A549 (cell line): Measurements from ENCODE around the gene JAG2. TPM values are rescaled to one million over a fixed set of nuclear protein-coding genes. Genes with fewer than 3 reads are reported as not detected.
A peak's percentile ranks its signal among the peaks of the same experiment; 100 is the strongest.

ENCODE experiments used
- ATAC-seq, 2 experiments: fragments of 200-7000 bp in 1 of 2; fragments of >200 bp in 1 of 2; cut with Nextera tagmentation in 1 of 2; cut with Tn5 transposase in 1 of 2; 3 replicates each; pipeline versions ENCODE4 v1.8.0 to v1.9.1; 2018 to 2020; ENCODE audit warnings: mild to moderate bottlenecking in 1 of 2, moderate library complexity in 1 of 2
- CTCF ChIA-PET: fragments of 300-600 bp; sonication (Branson Sonifier 250); formaldehyde crosslinking; extraction: SDS; loops from one replicate; lab custom pipeline; 2021; ENCODE audit warnings: antibody characterized with exemption, inconsistent platforms; lab: Yijun Ruan, JAX
- POLR2A ChIA-PET: fragments of 350-600 bp; formaldehyde crosslinking; extraction: SDS; loops from one replicate; lab custom pipeline; 2021; ENCODE audit warnings: antibody characterized with exemption, inconsistent platforms; lab: Yijun Ruan, JAX
- DNase-seq, 2 experiments: peaks; one replicate each; pipeline versions ENCODE4 v3.0.0 to v3.0.0-alpha.2; 2011 to 2016; ENCODE audit warnings: low read depth in 1 of 2, low spot score in 1 of 2
- FAIRE-seq: peaks from 2 replicates; lab custom pipeline; 2011; peaks lifted over from hg19 to GRCh38; lab: Jason Lieb, UNC
- H3K27ac ChIP-seq, 2 experiments: fragments of >200 bp; sonication (Bioruptor Twin); formaldehyde crosslinking; 3 replicates each; pipeline ENCODE4 v1.5.1; 2016 to 2017
- H3K4me1 ChIP-seq: fragments of >200 bp; sonication (Bioruptor Twin); formaldehyde crosslinking; 3 replicates; pipeline ENCODE4 v1.6.1; 2016
- H3K4me2 ChIP-seq: fragments of >200 bp; sonication (Bioruptor Twin); formaldehyde crosslinking; 3 replicates; pipeline ENCODE4 v1.6.1; 2016
- H3K4me3 ChIP-seq: fragments of >200 bp; sonication (Bioruptor Twin); formaldehyde crosslinking; 3 replicates; pipeline ENCODE4 v1.5.1; 2016
- H3K9me3 ChIP-seq: fragments of >200 bp; sonication (Bioruptor Twin); formaldehyde crosslinking; 3 replicates; pipeline ENCODE4 v1.6.1; 2016
- EHF ChIP-seq: fragments of 250-450 bp; sonication (Bioruptor Pico); IDR thresholded peaks from 2 replicates; pipeline ENCODE4 v1.5.0; 2020; ENCODE audit warnings: mild to moderate bottlenecking
- EP300 ChIP-seq, 2 experiments: fragments of >200 bp; sonication (Bioruptor Twin); formaldehyde crosslinking; IDR thresholded peaks; 2 replicates in 1 of 2; 3 replicates in 1 of 2; pipeline ENCODE4 v1.6.1; 2016 to 2017
- ESRRA ChIP-seq: fragments of 150-350 bp; IDR thresholded peaks from 2 replicates; pipeline ENCODE4 v1.6.1; 2014; ENCODE audit warnings: mild to moderate bottlenecking, low read length, borderline replicate concordance
- FOSL2 ChIP-seq, 2 experiments: fragments of 450-650 bp in 1 of 2; fragments of >200 bp in 1 of 2; sonication (Bioruptor Twin) in 1 of 2; formaldehyde crosslinking; IDR thresholded peaks; 2 replicates each; pipeline versions ENCODE4 v1.5.0 to v1.6.1; 2016 to 2020; ENCODE audit warnings: mild to moderate bottlenecking in 1 of 2, moderate library complexity in 1 of 2
- HDAC2 ChIP-seq: fragments of 200-600 bp; sonication (generic); IDR thresholded peaks from 2 replicates; pipeline ENCODE4 v1.6.1; 2016
- HEYL ChIP-seq: fragments of 250-450 bp; sonication (Bioruptor Pico); IDR thresholded peaks from 2 replicates; pipeline ENCODE4 v1.8.0; 2021; ENCODE audit warnings: mild to moderate bottlenecking, moderate library complexity
- HOXB13 ChIP-seq: fragments of 250-450 bp; sonication (Bioruptor Pico); IDR thresholded peaks from 2 replicates; pipeline ENCODE4 v1.5.0; 2020; ENCODE audit warnings: low read depth, mild to moderate bottlenecking, moderate library complexity
- JUNB ChIP-seq: fragments of >200 bp; sonication (Bioruptor Twin); formaldehyde crosslinking; IDR thresholded peaks from 2 replicates; pipeline ENCODE4 v1.6.1; 2016
- MAZ ChIP-seq: fragments of 150-350 bp; IDR thresholded peaks from 2 replicates; pipeline ENCODE4 v1.6.1; 2014; ENCODE audit warnings: antibody characterized with exemption, low read depth, low read length, borderline replicate concordance
- PHF8 ChIP-seq: fragments of 200-600 bp; sonication (generic); IDR thresholded peaks from 2 replicates; pipeline ENCODE4 v1.6.1; 2016; ENCODE audit warnings: low read depth, mild to moderate bottlenecking, antibody characterized with exemption, moderate library complexity, borderline replicate concordance
- SMC3 ChIP-seq: fragments of >200 bp; sonication (Bioruptor Twin); formaldehyde crosslinking; IDR thresholded peaks from 3 replicates; pipeline ENCODE4 v1.6.1; 2018; ENCODE audit warnings: inconsistent platforms
- WGBS: methylation state at CpG from one replicate; pipeline ENCODE4 v1.1.6; 2017; ENCODE audit errors: missing lambda C conversion rate; 5-methylcytosine and 5-hydroxymethylcytosine counted together
- polyA plus RNA-seq, 4 experiments: library from polyadenylated mRNA; depleted of rRNA in 3 of 4; stranded (reverse); fragments of >200 nt; fragmentation: RNase III in 1 of 4; extraction: RNeasy Plus Mini Kit Qiagen cat#74134 plus additional on column Dnase treatment in 1 of 4; gene quantifications; 2 replicates in 3 of 4; 3 replicates in 1 of 4; pipeline ENCODE4 v1.2.3, GENCODE V29; 2011 to 2017
- TF ChIP-seq, protein P1 (sequence below): fragments of 200-600 bp; sonication (generic); IDR thresholded peaks from 2 replicates; pipeline ENCODE4 v1.6.1; 2016; ENCODE audit warnings: antibody characterized with exemption, mild to moderate bottlenecking, moderate library complexity
- TF ChIP-seq, protein P2 (sequence below): IDR thresholded peaks from 2 replicates; pipeline ENCODE4 v1.6.1; 2012; ENCODE audit warnings: low read depth, borderline replicate concordance

The JAG2 gene
- polyA plus RNA-seq, 2 of the 4 experiments (the other 2 are of a cell fraction), result 5.9 to 20.4 TPM

DNA sequence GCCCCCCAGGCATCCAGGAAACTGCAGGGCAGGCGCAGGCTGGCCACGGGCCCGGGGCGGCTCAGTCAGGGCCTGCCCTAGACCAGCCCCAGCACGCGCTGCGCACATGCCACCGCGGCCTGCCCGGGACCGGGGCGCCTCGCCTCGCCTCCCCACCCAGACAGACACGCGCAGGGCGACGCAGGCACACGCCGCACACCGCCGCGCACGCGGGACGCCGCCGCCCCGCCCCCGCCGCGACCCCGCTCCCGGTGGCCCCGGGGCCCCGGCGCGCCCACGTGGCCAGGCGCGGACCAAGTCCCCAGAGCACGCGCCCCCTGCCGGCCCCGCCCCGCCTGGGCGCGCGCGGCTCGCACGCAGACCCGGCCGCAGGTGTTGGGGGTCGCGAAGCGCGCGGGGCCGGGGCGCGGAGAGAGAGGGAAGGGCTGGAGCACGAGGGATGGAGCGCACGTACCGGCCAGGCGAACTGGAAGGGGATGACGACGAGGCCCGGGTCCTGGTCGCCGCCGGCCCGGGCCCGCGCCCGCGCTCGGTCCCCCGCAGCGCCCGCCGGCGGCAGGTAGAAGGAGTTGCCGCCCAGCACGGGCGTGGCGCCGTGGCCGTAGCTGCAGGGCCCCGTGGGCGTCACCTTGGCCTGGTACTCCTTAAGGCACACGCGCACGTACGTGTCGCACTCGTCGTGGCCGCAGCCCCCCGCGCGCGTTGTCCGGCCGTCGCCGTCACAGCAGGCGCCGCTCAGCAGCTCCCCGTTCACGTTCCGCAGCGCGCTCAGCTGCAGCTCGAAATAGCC, 1.1 kb downstream of the JAG2 start (continued):
- TF ChIP-seq JUNB, result no peak
- no peak for TF ChIP-seq HOXB13 (CRISPR knock-in tag)
- no peak for TF ChIP-seq HDAC2
- no peak for TF ChIP-seq HEYL
- no peak for TF ChIP-seq FOSL2 (IDR thresholded peaks at IDR 0.05)
- TF ChIP-seq FOSL2 (CRISPR knock-in tag; IDR thresholded peaks at IDR 0.05), result no peak
- TF ChIP-seq EP300 (IDR thresholded peaks at IDR 0.05), result no peak
- TF ChIP-seq, protein P1, sequence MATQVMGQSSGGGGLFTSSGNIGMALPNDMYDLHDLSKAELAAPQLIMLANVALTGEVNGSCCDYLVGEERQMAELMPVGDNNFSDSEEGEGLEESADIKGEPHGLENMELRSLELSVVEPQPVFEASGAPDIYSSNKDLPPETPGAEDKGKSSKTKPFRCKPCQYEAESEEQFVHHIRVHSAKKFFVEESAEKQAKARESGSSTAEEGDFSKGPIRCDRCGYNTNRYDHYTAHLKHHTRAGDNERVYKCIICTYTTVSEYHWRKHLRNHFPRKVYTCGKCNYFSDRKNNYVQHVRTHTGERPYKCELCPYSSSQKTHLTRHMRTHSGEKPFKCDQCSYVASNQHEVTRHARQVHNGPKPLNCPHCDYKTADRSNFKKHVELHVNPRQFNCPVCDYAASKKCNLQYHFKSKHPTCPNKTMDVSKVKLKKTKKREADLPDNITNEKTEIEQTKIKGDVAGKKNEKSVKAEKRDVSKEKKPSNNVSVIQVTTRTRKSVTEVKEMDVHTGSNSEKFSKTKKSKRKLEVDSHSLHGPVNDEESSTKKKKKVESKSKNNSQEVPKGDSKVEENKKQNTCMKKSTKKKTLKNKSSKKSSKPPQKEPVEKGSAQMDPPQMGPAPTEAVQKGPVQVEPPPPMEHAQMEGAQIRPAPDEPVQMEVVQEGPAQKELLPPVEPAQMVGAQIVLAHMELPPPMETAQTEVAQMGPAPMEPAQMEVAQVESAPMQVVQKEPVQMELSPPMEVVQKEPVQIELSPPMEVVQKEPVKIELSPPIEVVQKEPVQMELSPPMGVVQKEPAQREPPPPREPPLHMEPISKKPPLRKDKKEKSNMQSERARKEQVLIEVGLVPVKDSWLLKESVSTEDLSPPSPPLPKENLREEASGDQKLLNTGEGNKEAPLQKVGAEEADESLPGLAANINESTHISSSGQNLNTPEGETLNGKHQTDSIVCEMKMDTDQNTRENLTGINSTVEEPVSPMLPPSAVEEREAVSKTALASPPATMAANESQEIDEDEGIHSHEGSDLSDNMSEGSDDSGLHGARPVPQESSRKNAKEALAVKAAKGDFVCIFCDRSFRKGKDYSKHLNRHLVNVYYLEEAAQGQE, result no peak
- 0 out of 3 replicates have a peak, but pooled peaks have one; percentile 20 for TF ChIP-seq SMC3
- TF ChIP-seq PHF8, result no peak
- TF ChIP-seq MAZ, result no peak
- TF ChIP-seq ESRRA, result no peak
- TF ChIP-seq, all 56 proteins: peak for 9

DNA sequence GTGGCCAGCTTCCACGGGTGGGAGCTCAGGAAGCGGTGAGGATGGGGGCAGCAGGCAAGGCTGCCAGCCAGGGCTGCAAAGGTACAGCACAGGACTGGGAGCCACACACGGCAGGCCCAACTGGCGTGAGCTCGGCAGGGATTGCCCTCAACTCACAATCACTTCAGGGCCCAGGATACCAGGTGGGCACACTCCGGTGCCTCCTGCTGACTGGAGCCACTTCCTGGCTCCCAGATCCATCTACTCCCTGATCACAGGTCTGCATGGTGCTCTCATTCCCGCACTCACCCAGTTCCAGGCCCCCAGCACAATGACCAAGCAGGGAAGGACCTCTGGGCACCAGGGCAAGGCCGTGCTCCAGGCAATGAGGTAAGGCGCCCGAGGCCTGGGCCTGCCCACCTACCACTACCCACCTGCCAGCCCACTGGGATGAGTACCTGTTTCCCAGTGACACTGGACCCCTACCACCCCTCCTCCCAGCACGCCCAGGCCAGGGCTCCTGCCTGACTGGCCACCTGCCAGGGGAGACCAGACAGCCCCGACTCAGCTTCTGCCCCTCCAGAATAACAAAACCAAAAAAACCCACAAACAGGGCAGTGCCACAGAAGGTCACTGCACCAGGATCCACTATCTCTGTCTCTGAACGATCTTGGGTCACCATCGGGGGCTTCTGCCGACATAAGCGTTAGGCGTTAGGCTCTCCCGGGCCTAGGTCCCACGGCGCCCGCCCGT, 1.8 kb downstream of the JAG2 start:
- no peak for DNase-seq
- Histone ChIP-seq H3K4me2 (peak overlapping the region; percentile 95), H3K27ac (peak overlapping the region; percentile 66 to 90), H3K4me1 (peaks cover 33% of the 10 kb centered on the region), H3K9me3 (no peaks in the 10 kb centered on the region), H3K4me3 (peak overlapping the region; percentile 59)
- ChIA-PET POLR2A (interaction anchor here (3.5 kb wide), 1 partner anchor 76 kb away, joined by 11 read pairs; no protein-coding TSS in a partner anchor), CTCF (interaction anchor here (0.7 to 15.2 kb wide), 5 partner anchors 12 to 78 kb away, joined by 3 to 132 read pairs (median 14); partner anchors contain the start of gene NUDT14)
- no peak; a peak in 1 of 6 replicates for ATAC-seq
- TF ChIP-seq, protein P1, result no peak
- TF ChIP-seq, protein P2, sequence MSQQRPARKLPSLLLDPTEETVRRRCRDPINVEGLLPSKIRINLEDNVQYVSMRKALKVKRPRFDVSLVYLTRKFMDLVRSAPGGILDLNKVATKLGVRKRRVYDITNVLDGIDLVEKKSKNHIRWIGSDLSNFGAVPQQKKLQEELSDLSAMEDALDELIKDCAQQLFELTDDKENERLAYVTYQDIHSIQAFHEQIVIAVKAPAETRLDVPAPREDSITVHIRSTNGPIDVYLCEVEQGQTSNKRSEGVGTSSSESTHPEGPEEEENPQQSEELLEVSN, result no peak
- TF ChIP-seq EHF, result no peak
- no peak for FAIRE-seq
- WGBS, result 94% methylated on average over 12 of the region's 22 CpGs
